Erythroblast (primary cell): ENCODE data around the gene OR5D18.

Experiments used
- GATA1 ChIP-seq: IDR thresholded peaks from 2 replicates; pipeline ENCODE4 v1.6.1; 2011; ENCODE audit warnings: low read depth, mild to moderate bottlenecking, control low read depth, low read length, moderate library complexity
- POLR2A ChIP-seq: IDR thresholded peaks from 2 replicates; pipeline ENCODE4 v1.6.1; 2011; ENCODE audit warnings: mild to moderate bottlenecking, low read length

DNA sequence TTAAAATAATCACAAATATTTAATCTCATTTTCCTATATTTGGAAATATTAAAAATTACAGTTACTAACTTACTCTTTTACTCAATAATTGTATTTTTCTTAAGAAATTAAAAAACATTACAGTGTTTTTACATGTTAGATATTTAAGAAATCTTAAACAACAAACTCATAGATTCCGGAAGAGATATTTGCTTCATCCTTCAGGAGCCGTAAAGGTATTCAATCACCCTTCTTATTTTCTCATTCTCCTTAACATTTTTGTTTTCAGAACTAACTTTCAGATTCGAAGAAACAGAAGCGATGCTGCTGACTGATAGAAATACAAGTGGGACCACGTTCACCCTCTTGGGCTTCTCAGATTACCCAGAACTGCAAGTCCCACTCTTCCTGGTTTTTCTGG is at the start of gene OR5D18:
- TF ChIP-seq POLR2A, result no peak
- TF ChIP-seq GATA1, result no peak
